Measurements from ENCODE around the gene HEXD.

GRCh38 chr17:82419540-82419939, 1.4 kb downstream of the HEXD start:
- TF ChIP-seq, protein P1, sequence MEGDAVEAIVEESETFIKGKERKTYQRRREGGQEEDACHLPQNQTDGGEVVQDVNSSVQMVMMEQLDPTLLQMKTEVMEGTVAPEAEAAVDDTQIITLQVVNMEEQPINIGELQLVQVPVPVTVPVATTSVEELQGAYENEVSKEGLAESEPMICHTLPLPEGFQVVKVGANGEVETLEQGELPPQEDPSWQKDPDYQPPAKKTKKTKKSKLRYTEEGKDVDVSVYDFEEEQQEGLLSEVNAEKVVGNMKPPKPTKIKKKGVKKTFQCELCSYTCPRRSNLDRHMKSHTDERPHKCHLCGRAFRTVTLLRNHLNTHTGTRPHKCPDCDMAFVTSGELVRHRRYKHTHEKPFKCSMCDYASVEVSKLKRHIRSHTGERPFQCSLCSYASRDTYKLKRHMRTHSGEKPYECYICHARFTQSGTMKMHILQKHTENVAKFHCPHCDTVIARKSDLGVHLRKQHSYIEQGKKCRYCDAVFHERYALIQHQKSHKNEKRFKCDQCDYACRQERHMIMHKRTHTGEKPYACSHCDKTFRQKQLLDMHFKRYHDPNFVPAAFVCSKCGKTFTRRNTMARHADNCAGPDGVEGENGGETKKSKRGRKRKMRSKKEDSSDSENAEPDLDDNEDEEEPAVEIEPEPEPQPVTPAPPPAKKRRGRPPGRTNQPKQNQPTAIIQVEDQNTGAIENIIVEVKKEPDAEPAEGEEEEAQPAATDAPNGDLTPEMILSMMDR (IDR thresholded peaks at IDR 0.05; ENCODE audit: low read length) = no peak
- TF ChIP-seq EZH2 (optimal IDR thresholded peaks at IDR 0.05; ENCODE audit: low read depth, low read length) = no peak
